Lung (tissue), 16 donors: ENCODE data around the gene ZNF83. TPM values are rescaled to one million over a fixed set of nuclear protein-coding genes. Genes with fewer than 3 reads are reported as not detected.
"Not testable (repeated sequence)": the region's sequence is repeated elsewhere in the genome, so short reads cannot be mapped to it uniquely, and the experiment has no call there.

Experiments used
- ATAC-seq: fragments of 200-7000 bp; cut with Tn5 transposase; one replicate; pipeline ENCODE4 v1.9.1; 2020; ENCODE audit warnings: moderate number of reproducible peaks; ENCODE audit not compliant: insufficient read depth, low FRiP score
- DNase-seq, 3 donors: peaks; one replicate each; pipeline ENCODE4 v3.0.0-alpha.2; 2013 to 2017
- H3K27ac ChIP-seq, 2 donors: one replicate each; pipeline ENCODE4 v1.5.1; 2013; ENCODE audit warnings: mild to moderate bottlenecking in 2 of 2, moderate library complexity in 2 of 2, control low read depth in 1 of 2, inconsistent platforms in 1 of 2, low read depth in 1 of 2, low read length in 1 of 2
- H3K27me3 ChIP-seq, 3 donors: one replicate each; pipeline ENCODE4 v1.5.1; 2013; ENCODE audit warnings: low read length in 2 of 3; ENCODE audit not compliant: control insufficient read depth in 3 of 3, insufficient read depth in 3 of 3
- H3K36me3 ChIP-seq, 4 donors: one replicate each; pipeline ENCODE4 v1.5.1; 2013; ENCODE audit warnings: low read length in 4 of 4, mild to moderate bottlenecking in 1 of 4, moderate library complexity in 1 of 4; ENCODE audit not compliant: control insufficient read depth in 4 of 4, insufficient read depth in 4 of 4
- H3K4me1 ChIP-seq, 5 donors: one replicate each; pipeline ENCODE4 v1.5.1; 2013; ENCODE audit warnings: low read length in 5 of 5, mild to moderate bottlenecking in 2 of 5, moderate library complexity in 1 of 5; ENCODE audit not compliant: control insufficient read depth in 5 of 5, insufficient read depth in 5 of 5
- H3K4me3 ChIP-seq: one replicate; pipeline ENCODE4 v1.5.1; 2013; ENCODE audit warnings: mild to moderate bottlenecking, control low read depth, moderate library complexity
- H3K9ac ChIP-seq, 2 donors: one replicate each; pipeline ENCODE4 v1.5.1; 2013; ENCODE audit warnings: low read length in 2 of 2, control low read depth in 1 of 2; ENCODE audit not compliant: insufficient read depth in 1 of 2
- H3K9me3 ChIP-seq, 4 donors: one replicate each; pipeline ENCODE4 v1.5.1; 2013; ENCODE audit warnings: low read length in 3 of 4, mild to moderate bottlenecking in 1 of 4, moderate library complexity in 1 of 4; ENCODE audit not compliant: control insufficient read depth in 4 of 4, insufficient read depth in 3 of 4
- CTCF ChIP-seq: IDR thresholded peaks from 2 replicates; pipeline ENCODE4 v1.5.1; 2012; ENCODE audit warnings: mild to moderate bottlenecking; ENCODE audit errors: control extremely low read depth, extremely low read depth
- whole genome bisulfite sequencing, 2 donors: extraction: QIAGEN DNeasy Blood & Tissue Kit; methylation state at CpG; one replicate each; pipeline ENCODE4 v1.1.7; 2013; 5-methylcytosine and 5-hydroxymethylcytosine counted together
- long read RNA-seq, 5 donors: transcript quantifications; one replicate each; lab custom pipeline, GENCODE V29; 2026
- polyA plus RNA-seq, 2 donors: library from polyadenylated mRNA; stranded (reverse); fragments of 200-250 nt; gene quantifications; one replicate each; pipeline ENCODE4 v1.2.1, GENCODE V29; 2013
- total RNA-seq, 2 donors: library from RNA; depleted of rRNA in 1 of 2; stranded (reverse); fragments of >200 nt in 1 of 2; gene quantifications; one replicate each; pipeline ENCODE4 v1.2.1, GENCODE V29; 2014 to 2021
- donor health status: control.
- donor health status: control.
- donor health status: Bipolar disorder and iron deficiency.
- donor health status: healthy.
- donor health status: DM: yes; HTN: yes; CAD: no.

The ZNF83 gene
- total RNA-seq, result 100 to 1,000 TPM in 1 of 2 donors, 10 to 100 TPM in 1; 28.5 to 118 TPM
- polyA plus RNA-seq, result 10 to 100 TPM; 14.8 to 64.0 TPM
- long read RNA-seq, donor 1, transcript ZNF83-203 (2 exons, 3,743 nt), result major isoform, 26 of 33 reads
- long read RNA-seq, donor 1, partial matches to known transcripts, result 0 of 33 reads
- long read RNA-seq, donor 1, other reads (novel, unspliced or antisense), result 0 of 33 reads
- long read RNA-seq, donor 2, transcript ZNF83-203 (2 exons, 3,743 nt), result major isoform, 17 of 25 reads
- long read RNA-seq, donor 2, partial matches to known transcripts, result 6 of 25 reads
- long read RNA-seq, donor 2, other reads (novel, unspliced or antisense), result 0 of 25 reads
- long read RNA-seq, donor 3, transcript ZNF83-203 (2 exons, 3,743 nt), result major isoform, 21 of 22 reads
- long read RNA-seq, donor 3, partial matches to known transcripts, result 0 of 22 reads
- long read RNA-seq, donor 3, other reads (novel, unspliced or antisense), result 0 of 22 reads
- long read RNA-seq, donor 4, transcript ZNF83-203 (2 exons, 3,743 nt), result major isoform, 19 of 21 reads
- long read RNA-seq, donor 4, partial matches to known transcripts, result 0 of 21 reads
- long read RNA-seq, donor 4, other reads (novel, unspliced or antisense), result 0 of 21 reads
- long read RNA-seq, donor 5, transcript ZNF83-203 (2 exons, 3,743 nt), result major isoform, 30 of 39 reads
- long read RNA-seq, donor 5, transcript ZNF83-217 (3 exons, 728 nt), result minor isoform, 5 of 39 reads
- long read RNA-seq, donor 5, partial matches to known transcripts, result 0 of 39 reads
- long read RNA-seq, donor 5, other reads (novel, unspliced or antisense), result 0 of 39 reads

- no peaks in the 10 kb centered on the region for H3K27me3 ChIP-seq
- peak within 1 kb of the TSS; percentile 58 to 61 for H3K9ac ChIP-seq
- peak; percentile 99 for ATAC-seq
- H3K4me3 ChIP-seq, result peak within 1 kb of the TSS; percentile 72
- H3K36me3 ChIP-seq, result peaks cover 0 to 1% (median 0%) of the 10 kb centered on the region in 4 donors
- peak within 1 kb of the TSS; percentile 84 to 93 for H3K27ac ChIP-seq
- 1% methylated on average over 55 of the region's 55 CpGs for WGBS, 2 donors
- H3K9me3 ChIP-seq, result peaks cover 0 to 2% (median 0%) of the 10 kb centered on the region in 4 donors
- H3K4me1 ChIP-seq, result peaks cover 0 to 13% (median 7%) of the 10 kb centered on the region in 5 donors
- no peak for TF ChIP-seq CTCF
- peak; percentile 96 for DNase-seq
Measured at GRCh38 chr19:52637718-52638585, at the start of gene ZNF83. Gene ZNF83, minus strand, starts transcription at chr19:52638355.

- Histone ChIP-seq H3K36me3 (no peaks in the 10 kb centered on the region), H3K9me3 (peaks cover 0 to 6% (median 0%) of the 10 kb centered on the region in 4 donors), H3K4me3 (no peak overlapping the region), H3K4me1 (peaks cover 2 to 17% (median 5%) of the 10 kb centered on the region in 5 donors), H3K9ac (no peak overlapping the region), H3K27me3 (no peaks in the 10 kb centered on the region), H3K27ac (no peak overlapping the region)
- DNase-seq (no peak), ATAC-seq (no peak)
- WGBS, 2 donors, result 86% methylated on average over 3 of the region's 3 CpGs
- no peak for TF ChIP-seq CTCF
Measured at GRCh38 chr19:52687684-52688083, 49.5 kb upstream of the ZNF83 start.

DNA sequence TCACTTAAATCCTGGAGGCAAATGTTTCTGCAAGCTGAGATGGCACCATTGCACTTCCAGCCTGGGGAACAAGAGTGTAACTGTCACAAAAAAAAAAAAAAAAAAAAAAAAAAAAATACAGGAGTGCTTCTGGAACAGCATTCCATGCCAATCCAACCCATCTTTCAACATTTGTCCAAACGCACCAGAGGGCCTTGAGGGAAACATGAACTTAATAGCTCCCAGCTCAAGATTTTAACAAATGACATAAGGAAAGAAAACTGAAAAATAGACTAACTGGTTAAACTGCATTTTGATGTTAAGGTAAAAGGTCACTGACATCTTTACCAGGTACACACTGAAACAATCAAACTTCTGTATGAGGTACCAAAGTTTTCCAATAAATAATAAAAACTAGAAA lies 47.7 kb upstream of the ZNF83 start:
- no peak overlapping the region for H3K9ac ChIP-seq
- H3K4me3 ChIP-seq, result no peak overlapping the region
- no peak overlapping the region for H3K27ac ChIP-seq
- peaks cover 0 to 6% (median 0%) of the 10 kb centered on the region in 4 donors for H3K9me3 ChIP-seq
- WGBS, 2 donors, result 65 to 86% methylated on average over 1 of the region's 1 CpG
- peak in 1 of 3 donors; percentile 25 for DNase-seq
- H3K27me3 ChIP-seq, result no peaks in the 10 kb centered on the region
- no peak for ATAC-seq
- H3K36me3 ChIP-seq, result no peaks in the 10 kb centered on the region
- H3K4me1 ChIP-seq, result peaks cover 2 to 11% (median 5%) of the 10 kb centered on the region in 5 donors
- TF ChIP-seq CTCF, result no peak

GRCh38 chr19:52681216-52681615 lies 43.1 kb upstream of the ZNF83 start:
- WGBS, 2 donors, result 76 to 85% methylated on average over 1 of the region's 1 CpG
- H3K4me3 ChIP-seq, H3K36me3 ChIP-seq, H3K9ac ChIP-seq, DNase-seq, H3K4me1 ChIP-seq, H3K27me3 ChIP-seq, H3K27ac ChIP-seq, ATAC-seq, H3K9me3 ChIP-seq: not testable (repeated sequence)
